HEK293 (cell line): ENCODE measurements around the gene DHCR7.

Source experiments
- CTCF ChIA-PET: fragments of 350-600 bp; formaldehyde crosslinking; extraction: SDS; loops from one replicate; lab custom pipeline; 2021; ENCODE audit warnings: antibody characterized with exemption; lab: Yijun Ruan, JAX
- POLR2A ChIA-PET: fragments of 300-600 bp; formaldehyde crosslinking; extraction: SDS; loops from one replicate; lab custom pipeline; 2020; ENCODE audit warnings: antibody characterized with exemption, inconsistent platforms; lab: Yijun Ruan, JAX
- H3K27ac ChIP-seq: fragments of 200-500 bp; sonication (Bioruptor generic); 2 replicates; pipeline ENCODE4 v1.5.1; 2014; ENCODE audit warnings: low read depth, low read length, control low read depth, inconsistent platforms; ENCODE audit errors: extremely low read depth
- H3K36me3 ChIP-seq, 2 experiments: fragments of 200-500 bp in 1 of 2; sonication (Bioruptor generic) in 1 of 2; 1 replicate in 1 of 2; 2 replicates in 1 of 2; pipeline ENCODE4 v1.5.1; 2014 to 2017; ENCODE audit warnings: inconsistent platforms in 2 of 2, low read length in 2 of 2; ENCODE audit not compliant: control insufficient read depth in 2 of 2, insufficient read depth in 1 of 2
- H3K4me1 ChIP-seq: fragments of 200-500 bp; sonication (Bioruptor generic); 2 replicates; pipeline ENCODE4 v1.5.1; 2014; ENCODE audit warnings: mild to moderate bottlenecking, low read length, inconsistent platforms; ENCODE audit not compliant: control insufficient read depth, insufficient read depth
- H3K4me3 ChIP-seq: 2 replicates; pipeline ENCODE4 v1.5.1; 2011; ENCODE audit warnings: low read depth, mild to moderate bottlenecking, control low read depth, low read length, moderate library complexity
- H3K9me3 ChIP-seq: fragments of 200-500 bp; sonication (Bioruptor generic); 2 replicates; pipeline ENCODE4 v1.5.1; 2014; ENCODE audit warnings: low read depth, low read length, inconsistent platforms; ENCODE audit not compliant: control insufficient read depth, insufficient read depth
- IKZF3 ChIP-seq: fragments of 450-650 bp; IDR thresholded peaks from 2 replicates; pipeline ENCODE4 v1.5.0; 2018; ENCODE audit warnings: missing biosample characterization, mild to moderate bottlenecking, missing genetic modification characterization, moderate library complexity
- KLF10 ChIP-seq: fragments of 450-650 bp; IDR thresholded peaks from 2 replicates; pipeline ENCODE4 v1.5.1; 2018; ENCODE audit warnings: missing biosample characterization, mild to moderate bottlenecking, missing genetic modification characterization
- REPIN1 ChIP-seq: fragments of 450-650 bp; formaldehyde crosslinking; IDR thresholded peaks from 2 replicates; pipeline ENCODE4 v1.5.1; 2017; ENCODE audit warnings: missing biosample characterization, missing genetic modification characterization, low read depth
- SP7 ChIP-seq: fragments of 450-650 bp; formaldehyde crosslinking; IDR thresholded peaks from 2 replicates; pipeline ENCODE4 v1.5.1; 2016; ENCODE audit warnings: missing biosample characterization, missing genetic modification characterization
- TRIM28 ChIP-seq: IDR thresholded peaks from 2 replicates; pipeline ENCODE4 v1.6.1; 2011; ENCODE audit warnings: low read length, control low read depth, borderline replicate concordance
- ZBTB1 ChIP-seq: fragments of 450-650 bp; formaldehyde crosslinking; IDR thresholded peaks from 2 replicates; pipeline ENCODE4 v1.5.1; 2016; ENCODE audit warnings: missing biosample characterization, missing genetic modification characterization
- ZNF140 ChIP-seq: fragments of 450-650 bp; formaldehyde crosslinking; IDR thresholded peaks from 2 replicates; pipeline ENCODE4 v1.5.1; 2016; ENCODE audit warnings: missing biosample characterization, missing genetic modification characterization
- ZNF146 ChIP-seq: fragments of 450-650 bp; formaldehyde crosslinking; IDR thresholded peaks from 2 replicates; pipeline ENCODE4 v1.5.1; 2016; ENCODE audit warnings: missing biosample characterization, missing genetic modification characterization
- ZNF16 ChIP-seq: fragments of 450-650 bp; formaldehyde crosslinking; IDR thresholded peaks from 2 replicates; pipeline ENCODE4 v1.5.1; 2016; ENCODE audit warnings: low read depth, missing biosample characterization, missing genetic modification characterization
- ZNF202 ChIP-seq: fragments of 450-650 bp; formaldehyde crosslinking; IDR thresholded peaks from 2 replicates; pipeline ENCODE4 v1.5.1; 2016; ENCODE audit warnings: missing biosample characterization, missing genetic modification characterization, borderline replicate concordance
- ZNF311 ChIP-seq: fragments of 450-650 bp; formaldehyde crosslinking; IDR thresholded peaks from 2 replicates; pipeline ENCODE4 v1.5.1; 2017; ENCODE audit warnings: missing biosample characterization, missing genetic modification characterization, borderline replicate concordance
- ZNF324 ChIP-seq: fragments of 450-650 bp; formaldehyde crosslinking; IDR thresholded peaks from 2 replicates; pipeline ENCODE4 v1.5.1; 2016; ENCODE audit warnings: missing biosample characterization, missing genetic modification characterization
- ZNF335 ChIP-seq: fragments of 450-650 bp; formaldehyde crosslinking; conservative IDR thresholded peaks from 2 replicates; pipeline ENCODE4 v1.5.1; 2016; ENCODE audit warnings: missing biosample characterization, missing genetic modification characterization
- ZNF341 ChIP-seq: fragments of 450-650 bp; formaldehyde crosslinking; IDR thresholded peaks from 2 replicates; pipeline ENCODE4; 2016; ENCODE audit warnings: low read depth, missing biosample characterization, missing genetic modification characterization
- ZNF354C ChIP-seq: fragments of 450-650 bp; formaldehyde crosslinking; IDR thresholded peaks from 2 replicates; pipeline ENCODE4 v1.5.1; 2016; ENCODE audit warnings: missing biosample characterization, missing genetic modification characterization, low read depth, borderline replicate concordance
- ZNF555 ChIP-seq: fragments of 450-650 bp; formaldehyde crosslinking; conservative IDR thresholded peaks from 2 replicates; pipeline ENCODE4 v1.5.1; 2017; ENCODE audit warnings: missing biosample characterization, mild to moderate bottlenecking, missing genetic modification characterization, inconsistent platforms
- ZNF600 ChIP-seq: fragments of 450-650 bp; formaldehyde crosslinking; IDR thresholded peaks from 2 replicates; pipeline ENCODE4 v1.5.1; 2016; ENCODE audit warnings: missing biosample characterization, missing genetic modification characterization
- ZNF664 ChIP-seq: fragments of 450-650 bp; formaldehyde crosslinking; IDR thresholded peaks from 2 replicates; pipeline ENCODE4 v1.5.1; 2016; ENCODE audit warnings: missing biosample characterization, missing genetic modification characterization
- ZNF677 ChIP-seq: fragments of 450-650 bp; IDR thresholded peaks from 2 replicates; pipeline ENCODE4 v1.5.0; 2018; ENCODE audit warnings: missing biosample characterization, mild to moderate bottlenecking, missing genetic modification characterization, moderate library complexity
- ZNF792 ChIP-seq: fragments of 450-650 bp; formaldehyde crosslinking; IDR thresholded peaks from 2 replicates; pipeline ENCODE4 v1.5.1; 2016; ENCODE audit warnings: missing biosample characterization, missing genetic modification characterization
- TF ChIP-seq, protein P1 (sequence below): fragments of 450-650 bp; formaldehyde crosslinking; IDR thresholded peaks from 2 replicates; pipeline ENCODE4 v1.5.1; 2016; ENCODE audit warnings: missing biosample characterization, missing genetic modification characterization
- TF ChIP-seq, protein P2 (sequence below): fragments of 450-650 bp; formaldehyde crosslinking; IDR thresholded peaks from 2 replicates; pipeline ENCODE4 v1.5.1; 2016; ENCODE audit warnings: missing biosample characterization, missing genetic modification characterization
- TF ChIP-seq, protein P3 (sequence below): fragments of 450-650 bp; formaldehyde crosslinking; IDR thresholded peaks from 2 replicates; pipeline ENCODE4 v1.5.1; 2017; ENCODE audit warnings: missing biosample characterization, missing genetic modification characterization

Gene DHCR7

DNA sequence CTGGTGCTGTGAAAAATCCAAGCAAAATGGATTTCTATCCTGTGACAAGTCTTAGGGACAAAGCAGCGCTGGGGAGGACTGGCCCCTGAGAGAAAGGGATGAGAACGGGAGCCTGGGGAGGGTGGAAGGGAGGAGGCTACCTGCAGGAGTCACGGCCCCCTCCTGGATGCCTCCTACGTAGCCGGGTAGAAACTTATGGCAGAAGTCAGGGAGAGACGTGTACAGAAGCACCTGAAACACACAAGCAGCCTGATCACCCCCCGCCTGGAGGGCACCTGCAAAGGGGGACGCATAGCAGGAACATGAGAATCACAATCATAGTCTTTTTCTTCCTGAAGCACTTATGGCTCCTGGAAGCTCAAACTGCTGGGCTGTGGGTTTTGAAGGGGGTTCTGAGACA, 6.1 kb downstream of the DHCR7 start:
- CTCF ChIA-PET = interaction anchor here (1.4 kb wide), 1 partner anchor 22 kb away, joined by 5 read pairs; no protein-coding TSS in a partner anchor
- Histone ChIP-seq H3K4me1 (no peaks in the 10 kb centered on the region), H3K9me3 (no peaks in the 10 kb centered on the region)
- TF ChIP-seq SP7 (tag by site-specific recombination) (no peak), ZNF324 (no peak), ZNF146 (tag by site-specific recombination) (no peak), ZNF335 (tag by site-specific recombination) (no peak), ZNF354C (tag by site-specific recombination) (no peak), TRIM28 (no peak), ZBTB1 (no peak), ZNF792 (tag by site-specific recombination) (no peak), ZNF600 (tag by site-specific recombination) (no peak), ZNF202 (tag by site-specific recombination) (no peak), ZNF311 (tag by site-specific recombination) (no peak), ZNF555 (tag by site-specific recombination) (no peak)
- TF ChIP-seq, protein P1, sequence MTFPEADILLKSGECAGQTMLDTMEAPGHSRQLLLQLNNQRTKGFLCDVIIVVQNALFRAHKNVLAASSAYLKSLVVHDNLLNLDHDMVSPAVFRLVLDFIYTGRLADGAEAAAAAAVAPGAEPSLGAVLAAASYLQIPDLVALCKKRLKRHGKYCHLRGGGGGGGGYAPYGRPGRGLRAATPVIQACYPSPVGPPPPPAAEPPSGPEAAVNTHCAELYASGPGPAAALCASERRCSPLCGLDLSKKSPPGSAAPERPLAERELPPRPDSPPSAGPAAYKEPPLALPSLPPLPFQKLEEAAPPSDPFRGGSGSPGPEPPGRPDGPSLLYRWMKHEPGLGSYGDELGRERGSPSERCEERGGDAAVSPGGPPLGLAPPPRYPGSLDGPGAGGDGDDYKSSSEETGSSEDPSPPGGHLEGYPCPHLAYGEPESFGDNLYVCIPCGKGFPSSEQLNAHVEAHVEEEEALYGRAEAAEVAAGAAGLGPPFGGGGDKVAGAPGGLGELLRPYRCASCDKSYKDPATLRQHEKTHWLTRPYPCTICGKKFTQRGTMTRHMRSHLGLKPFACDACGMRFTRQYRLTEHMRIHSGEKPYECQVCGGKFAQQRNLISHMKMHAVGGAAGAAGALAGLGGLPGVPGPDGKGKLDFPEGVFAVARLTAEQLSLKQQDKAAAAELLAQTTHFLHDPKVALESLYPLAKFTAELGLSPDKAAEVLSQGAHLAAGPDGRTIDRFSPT (tag by site-specific recombination) = no peak
- TF ChIP-seq, protein P2, sequence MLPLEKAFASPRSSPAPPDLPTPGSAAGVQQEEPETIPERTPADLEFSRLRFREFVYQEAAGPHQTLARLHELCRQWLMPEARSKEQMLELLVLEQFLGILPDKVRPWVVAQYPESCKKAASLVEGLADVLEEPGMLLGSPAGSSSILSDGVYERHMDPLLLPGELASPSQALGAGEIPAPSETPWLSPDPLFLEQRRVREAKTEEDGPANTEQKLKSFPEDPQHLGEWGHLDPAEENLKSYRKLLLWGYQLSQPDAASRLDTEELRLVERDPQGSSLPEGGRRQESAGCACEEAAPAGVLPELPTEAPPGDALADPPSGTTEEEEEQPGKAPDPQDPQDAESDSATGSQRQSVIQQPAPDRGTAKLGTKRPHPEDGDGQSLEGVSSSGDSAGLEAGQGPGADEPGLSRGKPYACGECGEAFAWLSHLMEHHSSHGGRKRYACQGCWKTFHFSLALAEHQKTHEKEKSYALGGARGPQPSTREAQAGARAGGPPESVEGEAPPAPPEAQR (tag by site-specific recombination) = no peak
- TF ChIP-seq, all 188 proteins: peak for 0
- Histone ChIP-seq H3K36me3 (peaks cover 4 to 96% of the 10 kb centered on the region in 2 experiments; a peak in 2 of 3 replicates), H3K27ac (no peak overlapping the region), H3K4me3 (no peak overlapping the region)
- POLR2A ChIA-PET = no interaction called here

- ChIA-PET POLR2A (no interaction called here), CTCF (no interaction called here)
- Histone ChIP-seq H3K9me3 (no peaks in the 10 kb centered on the region), H3K27ac (no peak overlapping the region), H3K4me3 (no peak overlapping the region), H3K36me3 (peaks cover 4 to 93% of the 10 kb centered on the region in 2 experiments; a peak in 2 of 3 replicates), H3K4me1 (no peaks in the 10 kb centered on the region)
- TF ChIP-seq ZNF677 (tag by site-specific recombination) = no peak
- no peak for TF ChIP-seq ZNF140 (tag by site-specific recombination)
- TF ChIP-seq ZNF664 (tag by site-specific recombination) = no peak
- no peak for TF ChIP-seq ZNF16 (tag by site-specific recombination)
- TF ChIP-seq, protein P2 (tag by site-specific recombination) = no peak
- no peak for TF ChIP-seq ZNF341 (tag by site-specific recombination)
- no peak for TF ChIP-seq KLF10
- TF ChIP-seq REPIN1 (tag by site-specific recombination) = no peak
- TF ChIP-seq IKZF3 (tag by site-specific recombination) = no peak
- TF ChIP-seq, protein P3, sequence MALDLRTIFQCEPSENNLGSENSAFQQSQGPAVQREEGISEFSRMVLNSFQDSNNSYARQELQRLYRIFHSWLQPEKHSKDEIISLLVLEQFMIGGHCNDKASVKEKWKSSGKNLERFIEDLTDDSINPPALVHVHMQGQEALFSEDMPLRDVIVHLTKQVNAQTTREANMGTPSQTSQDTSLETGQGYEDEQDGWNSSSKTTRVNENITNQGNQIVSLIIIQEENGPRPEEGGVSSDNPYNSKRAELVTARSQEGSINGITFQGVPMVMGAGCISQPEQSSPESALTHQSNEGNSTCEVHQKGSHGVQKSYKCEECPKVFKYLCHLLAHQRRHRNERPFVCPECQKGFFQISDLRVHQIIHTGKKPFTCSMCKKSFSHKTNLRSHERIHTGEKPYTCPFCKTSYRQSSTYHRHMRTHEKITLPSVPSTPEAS (tag by site-specific recombination) = no peak
Measured at GRCh38 chr11:71441251-71441650, 6.9 kb downstream of the DHCR7 start.
